ENCODE results near the gene EXD3.
"Not testable (repeated sequence)": the region's sequence is repeated elsewhere in the genome, so short reads cannot be mapped to it uniquely, and the experiment has no call there.

EXD3 gene

GRCh38 chr9:137350696-137351584, 72.0 kb downstream of the EXD3 start:
- Histone ChIP-seq H3K27me3 (ENCODE audit: control insufficient read depth in 1 of 2, insufficient read depth in 2 of 2, low read length in 2 of 2) (no peaks in the 10 kb centered on the region), H3K9me3 (ENCODE audit: low read length) (no peaks in the 10 kb centered on the region), H3K36me3 (ENCODE audit: insufficient read depth, low read length) (no peaks in the 10 kb centered on the region), H3K9ac (ENCODE audit: low read length) (no peak overlapping the region), H3K27ac (ENCODE audit: low read depth, low read length) (no peak overlapping the region), H3K4me3 (ENCODE audit: low read depth in 1 of 2, low read length in 2 of 2) (no peak overlapping the region), H3K4me1 (ENCODE audit: insufficient read depth, low read length) (no peaks in the 10 kb centered on the region)

GRCh38 chr9:137349471-137350033, 73.4 kb downstream of the EXD3 start:
- Histone ChIP-seq H3K27me3 (ENCODE audit: control insufficient read depth in 1 of 2, insufficient read depth in 2 of 2, low read length in 2 of 2) (no peaks in the 10 kb centered on the region), H3K4me1 (ENCODE audit: insufficient read depth, low read length) (no peaks in the 10 kb centered on the region), H3K9me3 (ENCODE audit: low read length) (no peaks in the 10 kb centered on the region), H3K27ac (ENCODE audit: low read depth, low read length) (no peak overlapping the region), H3K9ac (ENCODE audit: low read length) (no peak overlapping the region), H3K36me3 (ENCODE audit: insufficient read depth, low read length) (no peaks in the 10 kb centered on the region), H3K4me3 (ENCODE audit: low read depth in 1 of 2, low read length in 2 of 2) (no peak overlapping the region)

DNA sequence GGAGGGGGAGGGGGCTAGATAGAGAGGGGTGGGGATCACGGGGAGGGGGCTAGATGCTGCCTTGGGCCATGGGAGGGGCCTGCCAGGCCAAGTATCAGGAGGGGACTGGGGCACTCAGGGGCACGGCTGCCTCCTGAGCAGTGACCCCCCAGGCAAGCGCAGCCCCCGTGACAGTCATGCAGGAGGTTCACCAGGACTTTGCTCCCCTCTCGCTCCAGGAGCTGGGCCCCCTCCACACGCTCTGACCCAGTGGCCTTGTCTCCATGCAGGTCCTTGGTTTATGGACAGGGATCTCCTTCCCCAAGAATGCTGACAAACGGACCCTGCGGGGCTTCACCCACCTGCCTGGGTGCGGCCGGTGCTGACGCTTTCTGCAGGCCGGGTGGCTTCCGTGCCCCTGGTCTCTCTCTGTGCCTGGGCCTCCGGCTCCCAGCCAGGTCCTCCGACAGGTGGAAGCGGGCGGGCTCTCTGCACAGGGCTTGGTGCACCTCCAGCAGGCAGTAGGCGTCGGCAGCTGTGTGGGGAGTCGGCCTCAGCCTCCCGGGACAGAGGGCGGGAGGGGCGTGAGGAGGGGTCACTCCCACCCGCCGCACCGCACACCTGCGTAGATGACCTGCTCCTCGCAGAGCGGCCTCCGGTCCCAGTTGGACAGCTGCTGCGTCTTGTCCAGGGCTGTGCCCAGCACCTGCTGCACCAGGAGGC, 74.0 kb downstream of the EXD3 start:
- Histone ChIP-seq H3K27ac (ENCODE audit: low read depth, low read length) (no peak overlapping the region), H3K36me3 (ENCODE audit: insufficient read depth, low read length) (no peaks in the 10 kb centered on the region), H3K9me3 (ENCODE audit: low read length) (no peaks in the 10 kb centered on the region), H3K4me3 (ENCODE audit: low read depth in 1 of 2, low read length in 2 of 2) (no peak overlapping the region), H3K9ac (ENCODE audit: low read length) (no peak overlapping the region), H3K4me1 (ENCODE audit: insufficient read depth, low read length) (no peaks in the 10 kb centered on the region), H3K27me3 (ENCODE audit: control insufficient read depth in 1 of 2, insufficient read depth in 2 of 2, low read length in 2 of 2) (no peaks in the 10 kb centered on the region)

GRCh38 chr9:137347928-137348327, 75.0 kb downstream of the EXD3 start:
- Histone ChIP-seq H3K4me3 (ENCODE audit: low read depth in 1 of 2, low read length in 2 of 2) (no peak overlapping the region), H3K4me1 (ENCODE audit: insufficient read depth, low read length) (no peaks in the 10 kb centered on the region), H3K9me3 (ENCODE audit: low read length) (no peaks in the 10 kb centered on the region), H3K27me3 (ENCODE audit: control insufficient read depth in 1 of 2, insufficient read depth in 2 of 2, low read length in 2 of 2) (no peaks in the 10 kb centered on the region), H3K36me3 (ENCODE audit: insufficient read depth, low read length) (no peaks in the 10 kb centered on the region), H3K9ac (ENCODE audit: low read length) (no peak overlapping the region), H3K27ac (ENCODE audit: low read depth, low read length) (no peak overlapping the region)

DNA sequence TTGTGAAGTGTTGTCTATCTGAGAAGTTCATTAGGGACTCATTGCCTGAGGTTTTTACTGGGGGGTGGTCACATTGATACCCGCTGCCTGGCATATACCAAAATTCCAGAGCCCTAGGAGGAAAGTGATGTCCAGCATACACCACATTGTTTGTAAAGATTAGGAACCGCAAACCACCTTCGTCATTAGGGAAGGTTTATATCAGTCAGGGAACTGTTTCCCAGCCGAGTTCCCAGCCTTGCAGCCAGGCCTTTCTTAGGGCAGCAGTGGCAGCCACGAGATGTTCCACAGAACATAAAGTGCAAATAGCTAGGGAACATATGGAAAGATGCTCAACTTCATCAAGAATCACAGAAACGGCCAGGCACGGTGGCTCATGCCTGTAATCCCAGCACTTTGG, 80.5 kb downstream of the EXD3 start:
- Histone ChIP-seq H3K9me3 (ENCODE audit: low read length) (no peaks in the 10 kb centered on the region), H3K9ac (ENCODE audit: low read length) (no peak overlapping the region), H3K4me3 (ENCODE audit: low read depth in 1 of 2, low read length in 2 of 2) (no peak overlapping the region), H3K36me3 (ENCODE audit: insufficient read depth, low read length) (no peaks in the 10 kb centered on the region), H3K4me1 (ENCODE audit: insufficient read depth, low read length) (no peaks in the 10 kb centered on the region), H3K27ac (ENCODE audit: low read depth, low read length) (no peak overlapping the region), H3K27me3 (ENCODE audit: control insufficient read depth in 1 of 2, insufficient read depth in 2 of 2, low read length in 2 of 2) (no peaks in the 10 kb centered on the region)

DNA sequence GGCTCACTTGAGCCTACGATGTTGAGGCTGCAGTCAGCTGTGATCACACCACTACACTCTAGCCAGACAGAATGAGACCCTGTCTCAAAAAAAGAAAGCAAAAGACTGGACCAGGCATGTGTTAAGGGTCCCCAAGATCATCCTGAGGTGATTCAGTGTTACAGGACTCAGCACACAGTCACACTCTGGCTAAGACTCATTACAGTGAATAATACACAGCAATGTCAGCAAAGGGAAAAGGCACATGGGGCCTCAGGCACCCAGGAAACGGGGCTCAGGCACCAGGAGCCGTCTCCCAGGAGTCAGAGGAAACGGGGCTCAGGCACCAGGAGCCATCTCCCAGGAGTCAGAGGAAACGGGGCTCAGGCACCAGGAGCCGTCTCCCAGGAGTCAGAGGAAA, 81.7 kb downstream of the EXD3 start:
- Histone ChIP-seq H3K27ac (ENCODE audit: low read depth, low read length) (no peak overlapping the region), H3K36me3 (ENCODE audit: insufficient read depth, low read length) (no peaks in the 10 kb centered on the region), H3K4me3 (ENCODE audit: low read depth in 1 of 2, low read length in 2 of 2) (no peak overlapping the region)

DNA sequence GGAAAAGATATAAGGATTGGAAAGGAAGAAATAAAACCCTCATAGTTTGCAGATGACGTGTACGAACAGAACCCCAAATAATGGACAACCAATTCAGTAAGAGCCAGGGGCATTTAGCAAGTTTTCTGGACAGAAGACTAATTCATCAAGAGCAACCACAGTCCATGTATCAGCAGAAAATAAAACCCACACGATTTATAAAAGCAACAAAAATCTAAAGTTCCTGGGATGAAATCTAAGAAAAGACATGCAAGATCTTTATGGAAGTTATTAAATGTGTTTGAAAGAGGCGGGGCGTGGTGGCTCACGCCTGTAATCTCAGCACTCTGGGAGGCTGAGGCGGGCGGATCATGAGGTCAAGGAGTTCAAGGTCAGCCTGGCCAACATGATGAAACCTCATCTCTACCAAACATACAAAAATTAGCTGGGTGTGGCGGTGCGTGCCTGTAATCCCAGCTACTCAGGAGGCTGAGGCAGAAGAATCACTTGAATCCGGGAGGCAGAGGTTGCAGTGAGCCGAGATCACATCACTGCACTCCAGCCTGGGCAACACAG, 83.0 kb downstream of the EXD3 start:
- not testable (repeated sequence) for H3K36me3 ChIP-seq (ENCODE audit: insufficient read depth, low read length); H3K9me3 ChIP-seq (ENCODE audit: low read length); H3K27ac ChIP-seq (ENCODE audit: low read depth, low read length); H3K4me1 ChIP-seq (ENCODE audit: insufficient read depth, low read length); H3K9ac ChIP-seq (ENCODE audit: low read length); H3K4me3 ChIP-seq (ENCODE audit: low read depth in 1 of 2, low read length in 2 of 2); H3K27me3 ChIP-seq (ENCODE audit: control insufficient read depth in 1 of 2, insufficient read depth in 2 of 2, low read length in 2 of 2)

More for the DNA sequence above, 81.7 kb downstream of the EXD3 start:
- Histone ChIP-seq H3K27me3 (ENCODE audit: control insufficient read depth in 1 of 2, insufficient read depth in 2 of 2, low read length in 2 of 2) (no peaks in the 10 kb centered on the region), H3K4me1 (ENCODE audit: insufficient read depth, low read length) (no peaks in the 10 kb centered on the region), H3K9ac (ENCODE audit: low read length) (no peak overlapping the region), H3K9me3 (ENCODE audit: low read length) (no peaks in the 10 kb centered on the region)

DNA sequence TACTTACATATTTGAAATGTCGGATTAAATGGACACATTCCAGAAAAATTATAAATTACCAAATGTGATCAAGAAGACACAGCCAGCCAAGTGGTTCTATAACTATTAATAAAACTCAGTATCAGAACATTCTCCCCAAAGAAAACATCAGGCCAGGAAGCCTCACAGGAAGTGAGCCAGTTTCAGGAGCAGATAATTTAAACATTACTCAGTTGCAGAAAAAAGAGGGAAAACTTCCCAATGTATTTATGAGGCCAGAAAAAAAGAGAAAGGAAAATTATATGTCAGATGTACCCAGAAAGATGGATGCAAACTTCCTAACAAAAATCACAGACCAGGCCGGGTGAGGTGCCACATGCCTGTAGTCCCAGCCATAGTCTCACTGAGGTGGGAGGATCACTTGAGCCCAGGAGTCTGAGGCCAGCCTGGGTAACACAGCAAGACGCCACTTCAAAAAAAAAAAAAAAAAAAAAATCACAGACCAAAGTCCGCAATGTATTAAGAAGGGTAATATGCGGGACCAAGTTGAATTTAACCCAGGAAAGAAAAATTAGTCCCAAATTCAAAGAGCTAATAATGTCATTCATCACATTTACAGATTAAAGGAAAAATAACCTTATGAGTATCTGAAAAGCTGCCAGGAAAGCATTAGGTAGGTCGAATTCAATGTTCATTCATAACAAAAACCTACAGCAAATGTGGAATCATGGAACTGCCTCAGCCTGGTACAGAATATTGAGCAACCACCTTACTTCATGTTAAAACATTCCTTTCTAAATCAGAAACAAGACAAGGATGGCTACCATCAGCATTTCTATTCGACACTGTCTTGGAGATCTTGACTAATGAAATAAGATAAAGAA, 83.7 kb downstream of the EXD3 start:
- H3K9me3 ChIP-seq (ENCODE audit: low read length) = no peaks in the 10 kb centered on the region
- no peak overlapping the region for H3K4me3 ChIP-seq (ENCODE audit: low read depth in 1 of 2, low read length in 2 of 2)
- no peak overlapping the region for H3K9ac ChIP-seq (ENCODE audit: low read length)
- no peaks in the 10 kb centered on the region for H3K4me1 ChIP-seq (ENCODE audit: insufficient read depth, low read length)
- H3K27ac ChIP-seq (ENCODE audit: low read depth, low read length) = no peak overlapping the region
- no peaks in the 10 kb centered on the region for H3K27me3 ChIP-seq (ENCODE audit: control insufficient read depth in 1 of 2, insufficient read depth in 2 of 2, low read length in 2 of 2)
- peaks cover 4% of the 10 kb centered on the region for H3K36me3 ChIP-seq (ENCODE audit: insufficient read depth, low read length)

DNA sequence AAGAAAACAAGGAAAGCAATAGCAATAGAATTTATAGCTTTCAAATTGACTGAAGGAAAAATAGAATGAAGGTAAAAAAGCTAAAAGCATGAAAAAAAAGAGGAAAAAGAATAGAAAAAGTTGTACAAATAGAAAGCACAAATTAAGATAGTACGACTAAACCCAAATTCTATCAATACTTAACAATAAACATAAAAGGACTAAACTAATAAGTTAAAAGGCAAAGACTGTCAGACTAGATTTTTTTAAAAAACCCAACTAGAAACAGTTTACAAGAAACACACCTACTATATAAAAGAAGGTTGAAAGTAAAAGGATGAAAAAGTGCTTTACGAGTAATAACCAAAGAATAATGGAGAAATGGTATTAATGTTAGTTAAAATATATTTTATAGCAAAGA, 86.2 kb downstream of the EXD3 start:
- H3K9ac ChIP-seq (ENCODE audit: low read length) = no peak overlapping the region
- H3K4me3 ChIP-seq (ENCODE audit: low read depth in 1 of 2, low read length in 2 of 2) = no peak overlapping the region
- no peak overlapping the region for H3K27ac ChIP-seq (ENCODE audit: low read depth, low read length)
- H3K4me1 ChIP-seq (ENCODE audit: insufficient read depth, low read length) = no peaks in the 10 kb centered on the region
- H3K36me3 ChIP-seq (ENCODE audit: insufficient read depth, low read length) = peaks cover 4% of the 10 kb centered on the region
- no peaks in the 10 kb centered on the region for H3K27me3 ChIP-seq (ENCODE audit: control insufficient read depth in 1 of 2, insufficient read depth in 2 of 2, low read length in 2 of 2)
- no peaks in the 10 kb centered on the region for H3K9me3 ChIP-seq (ENCODE audit: low read length)

GRCh38 chr9:137333016-137333671, 89.8 kb downstream of the EXD3 start:
- Histone ChIP-seq H3K4me1 (ENCODE audit: insufficient read depth, low read length) (no peaks in the 10 kb centered on the region), H3K4me3 (ENCODE audit: low read depth in 1 of 2, low read length in 2 of 2) (no peak overlapping the region), H3K9me3 (ENCODE audit: low read length) (no peaks in the 10 kb centered on the region), H3K9ac (ENCODE audit: low read length) (no peak overlapping the region), H3K27me3 (ENCODE audit: control insufficient read depth in 1 of 2, insufficient read depth in 2 of 2, low read length in 2 of 2) (no peaks in the 10 kb centered on the region), H3K36me3 (ENCODE audit: insufficient read depth, low read length) (peaks cover 4% of the 10 kb centered on the region), H3K27ac (ENCODE audit: low read depth, low read length) (no peak overlapping the region)
